ENCODE results near the gene SIGLEC15. TPM values are rescaled to one million over a fixed set of nuclear protein-coding genes. Genes with fewer than 3 reads are reported as not detected.

The SIGLEC15 gene
- total and polyA plus RNA-seq, 12 donors, result 0.03 to 0.38 (median 0.20) TPM; not detected in 6

DNA sequence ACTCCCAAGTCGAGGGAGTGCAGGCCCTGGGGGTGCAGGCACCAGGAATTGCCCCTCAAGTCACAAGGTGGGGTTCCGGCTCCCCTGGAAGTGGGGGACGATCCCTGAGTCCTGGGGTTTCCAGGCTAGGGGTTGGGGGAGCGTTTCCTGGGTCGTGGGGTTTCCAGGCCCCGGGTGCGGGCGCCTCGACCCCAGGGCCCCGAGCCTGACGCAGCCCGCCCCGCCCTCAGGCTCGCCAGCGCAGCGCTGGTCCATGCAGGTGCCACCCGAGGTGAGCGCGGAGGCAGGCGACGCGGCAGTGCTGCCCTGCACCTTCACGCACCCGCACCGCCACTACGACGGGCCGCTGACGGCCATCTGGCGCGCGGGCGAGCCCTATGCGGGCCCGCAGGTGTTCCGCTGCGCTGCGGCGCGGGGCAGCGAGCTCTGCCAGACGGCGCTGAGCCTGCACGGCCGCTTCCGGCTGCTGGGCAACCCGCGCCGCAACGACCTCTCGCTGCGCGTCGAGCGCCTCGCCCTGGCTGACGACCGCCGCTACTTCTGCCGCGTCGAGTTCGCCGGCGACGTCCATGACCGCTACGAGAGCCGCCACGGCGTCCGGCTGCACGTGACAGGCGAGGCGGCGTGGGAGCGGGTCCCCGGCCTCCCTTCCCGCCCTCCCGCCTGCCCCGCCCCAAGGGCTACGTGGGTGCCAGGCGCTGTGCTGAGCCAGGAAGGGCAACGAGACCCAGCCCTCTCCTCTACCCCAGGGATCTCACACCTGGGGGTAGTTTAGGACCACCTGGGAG, 12.0 kb downstream of the SIGLEC15 start:
- 7 to 8% methylated on average over 72 to 84 of the region's 84 CpGs for WGBS, 2 donors
- TF ChIP-seq, protein P1, sequence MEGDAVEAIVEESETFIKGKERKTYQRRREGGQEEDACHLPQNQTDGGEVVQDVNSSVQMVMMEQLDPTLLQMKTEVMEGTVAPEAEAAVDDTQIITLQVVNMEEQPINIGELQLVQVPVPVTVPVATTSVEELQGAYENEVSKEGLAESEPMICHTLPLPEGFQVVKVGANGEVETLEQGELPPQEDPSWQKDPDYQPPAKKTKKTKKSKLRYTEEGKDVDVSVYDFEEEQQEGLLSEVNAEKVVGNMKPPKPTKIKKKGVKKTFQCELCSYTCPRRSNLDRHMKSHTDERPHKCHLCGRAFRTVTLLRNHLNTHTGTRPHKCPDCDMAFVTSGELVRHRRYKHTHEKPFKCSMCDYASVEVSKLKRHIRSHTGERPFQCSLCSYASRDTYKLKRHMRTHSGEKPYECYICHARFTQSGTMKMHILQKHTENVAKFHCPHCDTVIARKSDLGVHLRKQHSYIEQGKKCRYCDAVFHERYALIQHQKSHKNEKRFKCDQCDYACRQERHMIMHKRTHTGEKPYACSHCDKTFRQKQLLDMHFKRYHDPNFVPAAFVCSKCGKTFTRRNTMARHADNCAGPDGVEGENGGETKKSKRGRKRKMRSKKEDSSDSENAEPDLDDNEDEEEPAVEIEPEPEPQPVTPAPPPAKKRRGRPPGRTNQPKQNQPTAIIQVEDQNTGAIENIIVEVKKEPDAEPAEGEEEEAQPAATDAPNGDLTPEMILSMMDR (IDR thresholded peaks at IDR 0.05), result peak in 7 of 9 donors; percentile 20 to 58 (median 42)
- Histone ChIP-seq H3K9me3 (no peaks in the 10 kb centered on the region), H3K4me3 (peak overlapping the region; percentile 9 to 49 (median 38)), H3K4me1 (peaks cover 5 to 24% (median 20%) of the 10 kb centered on the region in 9 donors), H3K27me3 (peaks cover 17 to 61% (median 47%) of the 10 kb centered on the region in 7 donors), H3K27ac (no peak overlapping the region), H3K36me3 (no peaks in the 10 kb centered on the region)
- ATAC-seq, result peak; percentile 34 to 82 (median 46)
- DNase-seq, result peak; percentile 33 to 67
- intact Hi-C loops (cut with DNase I), result loop anchor here in 9 of 10 donors (1.0 to 10.0 kb wide), 9 partner anchors 63 to 147 kb away; partner anchors contain the start of gene SLC14A1 (in 4 of the 9)

DNA sequence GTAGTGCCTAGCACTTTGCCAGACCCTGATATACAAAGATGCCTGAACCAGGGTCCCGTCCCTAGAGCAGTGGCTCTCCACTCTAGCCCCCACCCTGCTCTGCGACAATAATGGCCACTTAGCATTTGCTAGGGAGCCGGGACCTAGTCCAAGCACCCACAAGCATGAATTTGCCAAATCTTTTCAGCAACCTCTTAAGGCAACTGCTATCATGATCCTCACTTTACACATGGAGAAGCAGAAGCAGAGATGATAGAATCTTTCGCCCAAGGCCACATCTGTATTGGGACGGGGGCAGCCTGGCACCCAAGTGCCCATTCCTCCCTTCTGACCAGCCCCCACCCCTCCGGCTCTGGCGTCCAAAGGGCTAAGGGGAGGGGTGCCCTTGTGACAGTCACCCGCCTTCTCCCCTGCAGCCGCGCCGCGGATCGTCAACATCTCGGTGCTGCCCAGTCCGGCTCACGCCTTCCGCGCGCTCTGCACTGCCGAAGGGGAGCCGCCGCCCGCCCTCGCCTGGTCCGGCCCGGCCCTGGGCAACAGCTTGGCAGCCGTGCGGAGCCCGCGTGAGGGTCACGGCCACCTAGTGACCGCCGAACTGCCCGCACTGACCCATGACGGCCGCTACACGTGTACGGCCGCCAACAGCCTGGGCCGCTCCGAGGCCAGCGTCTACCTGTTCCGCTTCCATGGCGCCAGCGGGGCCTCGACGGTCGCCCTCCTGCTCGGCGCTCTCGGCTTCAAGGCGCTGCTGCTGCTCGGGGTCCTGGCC, 13.0 kb downstream of the SIGLEC15 start:
- H3K4me1 ChIP-seq, result peaks cover 5 to 24% (median 20%) of the 10 kb centered on the region in 9 donors
- peak; percentile 20 to 54 (median 41) for ATAC-seq
- intact Hi-C loops (cut with DNase I), result loop anchor here in 9 of 10 donors (1.0 to 10.0 kb wide), 9 partner anchors 64 to 148 kb away; partner anchors contain the start of gene SLC14A1 (in 4 of the 9)
- WGBS, 2 donors, result 6 to 11% methylated on average over 52 to 53 of the region's 53 CpGs
- H3K4me3 ChIP-seq, result peak overlapping the region in 8 of 10 donors; percentile 26 to 49 (median 40)
- H3K9me3 ChIP-seq, result no peaks in the 10 kb centered on the region
- TF ChIP-seq, protein P1 (IDR thresholded peaks at IDR 0.05), result peak in 1 of 9 donors; percentile 5
- H3K36me3 ChIP-seq, result no peaks in the 10 kb centered on the region
- DNase-seq, result no peak
- peaks cover 17 to 55% (median 38%) of the 10 kb centered on the region in 7 donors for H3K27me3 ChIP-seq
- H3K27ac ChIP-seq, result no peak overlapping the region

DNA sequence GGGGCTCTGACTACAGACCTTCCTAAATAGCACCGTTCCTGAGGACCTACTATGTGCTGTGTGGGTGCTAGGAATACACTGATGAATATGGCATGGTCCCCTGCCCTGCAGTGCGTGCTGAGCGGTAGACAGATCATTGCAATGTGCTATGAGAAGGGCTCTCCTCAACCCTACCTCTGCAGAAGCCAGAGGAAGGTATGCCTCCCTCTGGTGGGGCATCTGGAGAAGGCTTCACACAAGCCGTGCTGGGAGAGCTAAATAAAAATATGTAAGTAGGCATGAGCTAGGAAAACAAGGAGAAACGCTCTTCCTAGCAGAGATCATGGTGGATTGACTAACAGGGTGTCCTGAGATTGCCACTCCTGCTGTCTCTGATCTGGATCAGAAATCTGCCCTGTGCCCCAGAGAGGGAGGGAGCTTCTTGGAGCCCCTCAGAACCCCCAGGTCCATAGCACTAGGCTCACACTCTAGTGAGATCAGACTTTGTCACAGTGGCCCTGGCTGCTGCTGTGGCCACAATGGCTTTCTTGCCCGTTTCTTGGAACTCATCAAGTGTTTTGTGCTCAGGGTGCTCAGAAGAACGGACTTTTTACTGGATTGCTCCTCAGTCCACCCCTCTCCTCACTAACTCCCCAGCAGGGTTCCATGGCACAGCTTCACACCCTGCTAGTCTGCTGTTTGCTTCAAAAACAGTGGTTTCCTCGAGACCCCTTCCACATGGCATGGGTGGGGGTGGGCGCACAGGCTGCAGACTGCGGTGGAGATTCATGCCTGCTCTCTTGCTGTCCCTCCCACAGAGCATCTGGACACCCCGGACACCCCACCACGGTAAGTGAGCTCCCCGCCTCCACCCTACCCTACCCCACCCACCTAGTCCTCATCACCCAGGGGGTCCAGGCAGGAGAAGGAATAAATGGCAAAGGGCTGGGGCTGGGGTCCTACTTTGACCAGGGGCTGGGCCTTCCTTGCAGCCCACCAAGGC, 14.2 kb downstream of the SIGLEC15 start:
- DNase-seq, result no peak
- TF ChIP-seq, protein P1 (IDR thresholded peaks at IDR 0.05), result peak; percentile 28 to 70 (median 61)
- intact Hi-C loops (cut with DNase I), result loop anchor here (2.0 to 10.0 kb wide), 9 partner anchors 65 to 149 kb away; partner anchors contain the start of gene SLC14A1 (in 5 of the 10)
- Histone ChIP-seq H3K36me3 (no peaks in the 10 kb centered on the region), H3K27me3 (peaks cover 17 to 50% (median 33%) of the 10 kb centered on the region in 7 donors), H3K9me3 (no peaks in the 10 kb centered on the region), H3K4me1 (peaks cover 5 to 24% (median 20%) of the 10 kb centered on the region in 9 donors), H3K4me3 (no peak overlapping the region), H3K27ac (no peak overlapping the region)
- WGBS, 2 donors, result 61% methylated on average over 13 of the region's 13 CpGs
- peak; percentile 51 to 82 (median 76) for ATAC-seq
